GM19035 (cell line): ENCODE results near the gene NRXN3.

Experiments used
- ATAC-seq: cut with Tn5 transposase; IDR thresholded peaks from one replicate; pipeline ENCODE4 v1.9.1; 2021; ENCODE audit not compliant: unreplicated experiment

The NRXN3 gene

GRCh38 chr14:79496701-79497100, 1326.5 kb downstream of the NRXN3 start:
- no peak for ATAC-seq

- ATAC-seq, result no peak
Measured at GRCh38 chr14:79500489-79500888, 1330.3 kb downstream of the NRXN3 start.

GRCh38 chr14:79502136-79502750, 1332.1 kb downstream of the NRXN3 start:
- ATAC-seq, result no peak

GRCh38 chr14:79502751-79503148, 1332.6 kb downstream of the NRXN3 start:
- ATAC-seq, result no peak

GRCh38 chr14:79510659-79511058, 1340.5 kb downstream of the NRXN3 start:
- ATAC-seq, result no peak

GRCh38 chr14:79511146-79511545, 1341.0 kb downstream of the NRXN3 start:
- no peak for ATAC-seq

- no peak for ATAC-seq
Measured at GRCh38 chr14:79513446-79513845, 1343.3 kb downstream of the NRXN3 start.

- no peak for ATAC-seq
Measured at GRCh38 chr14:79514700-79515099, 1344.5 kb downstream of the NRXN3 start.

- ATAC-seq, result no peak
Measured at GRCh38 chr14:79515158-79515557, 1345.0 kb downstream of the NRXN3 start.

GRCh38 chr14:79516009-79516408, 1345.8 kb downstream of the NRXN3 start:
- ATAC-seq, result no peak

- ATAC-seq, result no peak
Measured at GRCh38 chr14:79525416-79525815, 1355.2 kb downstream of the NRXN3 start.

- no peak for ATAC-seq
Measured at GRCh38 chr14:79528828-79529416, 1358.7 kb downstream of the NRXN3 start.

- no peak for ATAC-seq
Measured at GRCh38 chr14:79530555-79530954, 1360.4 kb downstream of the NRXN3 start.

GRCh38 chr14:79534703-79535353, 1364.7 kb downstream of the NRXN3 start:
- no peak for ATAC-seq

- ATAC-seq, result no peak
Measured at GRCh38 chr14:79540394-79540793, 1370.2 kb downstream of the NRXN3 start.

- ATAC-seq, result no peak
Measured at GRCh38 chr14:79542121-79542520, 1371.9 kb downstream of the NRXN3 start.

- no peak for ATAC-seq
Measured at GRCh38 chr14:79543348-79543747, 1373.2 kb downstream of the NRXN3 start.

GRCh38 chr14:79543967-79544697, 1374.0 kb downstream of the NRXN3 start:
- no peak for ATAC-seq

GRCh38 chr14:79544698-79545070, 1374.5 kb downstream of the NRXN3 start:
- ATAC-seq, result no peak

- ATAC-seq, result no peak
Measured at GRCh38 chr14:79548836-79549235, 1378.7 kb downstream of the NRXN3 start.

GRCh38 chr14:79549515-79549914, 1379.3 kb downstream of the NRXN3 start:
- no peak for ATAC-seq

GRCh38 chr14:79551523-79551922, 1381.3 kb downstream of the NRXN3 start:
- no peak for ATAC-seq
